HG03060 (cell line): ENCODE data around the gene PSMA6.
"Not testable (repeated sequence)": the region's sequence is repeated elsewhere in the genome, so short reads cannot be mapped to it uniquely, and the experiment has no call there.

Experiments used
- ATAC-seq: cut with Tn5 transposase; IDR thresholded peaks from one replicate; pipeline ENCODE4 v1.9.1; 2021; ENCODE audit warnings: low read depth, moderate number of reproducible peaks; ENCODE audit not compliant: unreplicated experiment

Gene PSMA6

GRCh38 chr14:35341751-35342488, 49.7 kb downstream of the PSMA6 start:
- ATAC-seq, result no peak

GRCh38 chr14:35342489-35343010, 50.4 kb downstream of the PSMA6 start:
- ATAC-seq, result no peak

- no peak for ATAC-seq
Measured at GRCh38 chr14:35343702-35344101, 51.5 kb downstream of the PSMA6 start.

GRCh38 chr14:35344107-35344807, 52.1 kb downstream of the PSMA6 start:
- no peak for ATAC-seq

GRCh38 chr14:35346738-35347322, 54.6 kb downstream of the PSMA6 start:
- ATAC-seq, result no peak

- no peak for ATAC-seq
Measured at GRCh38 chr14:35347323-35348043, 55.3 kb downstream of the PSMA6 start.

- not testable (repeated sequence) for ATAC-seq
Measured at GRCh38 chr14:35348044-35348380, 55.8 kb downstream of the PSMA6 start.

- no peak for ATAC-seq
Measured at GRCh38 chr14:35349496-35350365, 57.5 kb downstream of the PSMA6 start.

- no peak for ATAC-seq
Measured at GRCh38 chr14:35351497-35351896, 59.3 kb downstream of the PSMA6 start.

- ATAC-seq, result no peak
Measured at GRCh38 chr14:35351897-35352273, 59.7 kb downstream of the PSMA6 start.

GRCh38 chr14:35352274-35353233, 60.4 kb downstream of the PSMA6 start:
- ATAC-seq, result no peak

GRCh38 chr14:35353409-35354172, 61.4 kb downstream of the PSMA6 start:
- ATAC-seq, result no peak

- not testable (repeated sequence) for ATAC-seq
Measured at GRCh38 chr14:35355235-35355634, 63.1 kb downstream of the PSMA6 start.

- ATAC-seq, result no peak
Measured at GRCh38 chr14:35355981-35356841, 64.0 kb downstream of the PSMA6 start.

GRCh38 chr14:35359655-35360054, 67.5 kb downstream of the PSMA6 start:
- ATAC-seq, result not testable (repeated sequence)

GRCh38 chr14:35361141-35361480, 68.9 kb downstream of the PSMA6 start:
- ATAC-seq, result no peak

GRCh38 chr14:35362450-35362849, 70.3 kb downstream of the PSMA6 start:
- no peak for ATAC-seq
